GM19468 (cell line): Measurements from ENCODE around the gene AKAP7.
"Not testable (repeated sequence)": the region's sequence is repeated elsewhere in the genome, so short reads cannot be mapped to it uniquely, and the experiment has no call there.

Experiments
- ATAC-seq: cut with Tn5 transposase; IDR thresholded peaks from one replicate; pipeline ENCODE4 v1.9.1; 2021; ENCODE audit warnings: mild to moderate bottlenecking, moderate library complexity, moderate number of reproducible peaks; ENCODE audit not compliant: unreplicated experiment; ENCODE audit errors: extremely low read depth

Gene AKAP7

DNA sequence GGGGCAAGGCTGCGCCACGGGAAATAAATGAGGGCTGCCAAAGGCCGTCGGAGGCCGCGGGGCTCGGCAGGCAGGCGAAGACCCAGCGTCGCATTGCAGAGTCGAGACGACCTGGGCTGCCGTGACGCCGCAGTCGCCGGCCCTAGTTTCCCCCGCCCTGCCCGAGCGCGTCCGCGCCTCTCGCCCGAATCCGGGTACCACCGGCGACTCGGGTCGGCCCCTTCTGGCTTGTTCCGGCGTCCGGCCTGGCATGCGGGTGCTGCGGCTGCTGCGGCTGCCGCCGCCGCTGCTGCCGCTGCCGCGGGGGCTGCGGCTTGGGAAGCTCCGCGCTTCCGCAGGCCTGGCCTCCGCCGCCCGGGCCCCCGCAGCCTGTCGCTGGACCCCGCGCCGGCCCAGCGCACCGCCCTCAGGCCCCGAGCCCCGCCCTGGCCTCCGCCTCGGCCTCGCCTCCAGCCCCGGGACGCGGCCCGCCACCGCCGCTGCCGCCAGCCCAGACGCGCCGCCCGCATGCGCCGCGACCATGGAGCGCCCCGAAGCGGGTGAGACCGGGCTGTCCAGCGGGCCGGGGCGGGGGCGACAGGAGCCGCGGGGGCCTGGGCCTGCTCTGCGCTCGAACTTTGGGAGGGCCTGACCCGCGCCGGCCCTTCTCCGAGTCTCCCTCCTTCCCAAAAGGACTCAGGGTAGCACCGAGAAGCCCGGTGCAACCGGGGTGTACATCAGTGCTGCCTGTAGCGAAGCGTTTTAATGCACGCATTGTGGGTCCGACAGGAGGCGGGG is at the start of gene AKAP7:
TSS of gene AKAP7 (plus strand) at position 224 of the 777 bp plus-strand sequence. CDS start at position 521, 297 bp downstream.
- ATAC-seq = peak; percentile 74

- not testable (repeated sequence) for ATAC-seq
Observed at GRCh38 chr6:131090339-131090738, 44.9 kb upstream of the AKAP7 start.

- not testable (repeated sequence) for ATAC-seq
Observed at GRCh38 chr6:131091944-131092343, 43.3 kb upstream of the AKAP7 start.

DNA sequence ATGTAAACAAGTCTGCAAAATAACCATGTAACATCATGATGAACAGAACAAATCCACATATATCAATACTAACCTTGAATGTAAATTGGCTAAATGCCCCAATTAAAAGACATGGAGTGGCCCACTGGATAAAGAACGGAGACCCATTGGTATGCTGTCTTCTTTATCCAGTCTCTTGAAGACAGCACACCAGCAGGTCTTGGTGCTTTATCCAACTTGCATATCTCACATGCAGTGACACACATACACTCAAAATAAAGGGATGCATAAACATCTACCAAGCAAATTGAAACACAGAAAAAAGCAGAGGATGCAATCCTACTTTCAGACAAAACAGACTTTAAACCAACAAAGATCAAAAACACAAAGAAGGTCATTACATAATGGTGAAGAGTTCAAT is 41.9 kb upstream of the AKAP7 start:
- no peak for ATAC-seq

GRCh38 chr6:131096786-131097185 is 38.5 kb upstream of the AKAP7 start:
- ATAC-seq = no peak

DNA sequence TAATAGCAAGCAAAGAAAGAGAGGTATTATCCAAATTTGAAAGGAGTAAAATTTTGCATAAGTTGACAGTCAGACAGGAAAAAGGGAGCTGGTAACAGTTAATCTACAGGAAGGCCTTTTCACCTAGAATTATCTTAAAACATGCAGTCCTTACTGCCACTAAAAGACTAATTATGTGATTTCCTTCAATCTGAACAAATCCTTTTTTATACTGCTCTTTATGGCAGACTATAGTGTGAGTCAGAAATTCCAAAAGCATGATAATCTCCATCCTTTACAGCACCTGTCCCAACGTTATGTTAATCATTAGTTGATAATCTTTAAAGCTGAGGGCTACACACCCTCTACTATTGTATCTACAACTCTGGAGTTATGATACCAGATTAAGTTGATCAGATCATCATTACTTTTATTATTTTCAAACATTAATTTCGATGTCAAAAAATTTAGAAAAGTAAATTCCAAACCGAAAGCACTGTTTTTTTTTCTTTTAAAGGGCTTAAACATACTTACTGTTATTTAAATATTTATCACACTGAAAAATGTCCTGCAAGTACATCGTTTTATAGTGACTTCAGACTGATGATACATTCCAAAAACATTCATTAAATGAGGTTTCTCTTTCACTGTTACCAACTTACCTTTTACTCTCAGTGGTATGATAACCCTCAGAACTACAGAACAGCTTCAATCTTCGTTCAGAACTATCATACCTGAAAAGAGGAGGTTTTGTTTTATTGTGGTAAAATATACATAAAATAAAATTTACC is 33.2 kb upstream of the AKAP7 start:
- no peak for ATAC-seq

DNA sequence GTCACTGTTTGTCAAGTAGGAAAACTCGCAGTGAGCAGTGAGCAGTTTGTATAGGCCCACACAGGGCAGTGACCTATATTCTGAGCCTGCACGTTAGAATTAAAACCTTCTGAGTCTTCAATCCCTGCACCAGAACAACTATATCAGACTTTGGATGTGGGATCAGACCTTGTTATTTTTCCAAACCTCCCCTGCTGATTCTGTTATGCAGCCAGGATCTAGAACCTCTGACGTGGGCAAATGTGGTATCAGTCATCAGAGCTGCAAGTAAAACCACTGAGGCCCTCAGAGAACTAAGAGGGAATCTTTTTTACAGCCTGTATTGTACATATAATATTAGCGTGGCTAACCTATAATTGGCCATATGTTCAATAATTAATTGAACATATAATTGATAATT is 32.0 kb upstream of the AKAP7 start:
- no peak for ATAC-seq

DNA sequence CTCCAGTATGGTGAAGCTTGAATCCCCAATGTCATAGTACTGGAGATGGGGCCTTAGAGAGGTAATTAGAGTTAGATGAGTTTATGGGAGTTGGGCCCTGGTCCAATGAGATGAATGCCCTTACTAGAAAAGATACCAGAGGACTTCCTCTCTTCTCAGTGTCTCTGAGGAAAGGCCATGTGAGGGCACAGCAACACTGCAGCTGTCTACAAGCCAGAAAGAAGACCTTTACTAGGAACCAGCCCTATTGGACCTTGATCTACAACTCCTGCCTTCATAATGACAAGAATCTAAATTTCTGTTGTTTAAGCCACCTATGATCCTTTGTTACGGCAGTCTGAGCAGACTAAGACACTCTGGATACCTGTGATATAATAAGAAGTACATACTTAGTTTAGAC is 31.4 kb upstream of the AKAP7 start:
- no peak for ATAC-seq

- ATAC-seq = no peak
Observed at GRCh38 chr6:131107151-131107550, 28.1 kb upstream of the AKAP7 start.

- ATAC-seq = no peak
Observed at GRCh38 chr6:131112249-131112648, 23.0 kb upstream of the AKAP7 start.

GRCh38 chr6:131115651-131116050 is 19.6 kb upstream of the AKAP7 start:
- no peak for ATAC-seq

- ATAC-seq = no peak
Observed at GRCh38 chr6:131116321-131116720, 18.9 kb upstream of the AKAP7 start.

GRCh38 chr6:131116755-131117360 is 18.4 kb upstream of the AKAP7 start:
- ATAC-seq = no peak

DNA sequence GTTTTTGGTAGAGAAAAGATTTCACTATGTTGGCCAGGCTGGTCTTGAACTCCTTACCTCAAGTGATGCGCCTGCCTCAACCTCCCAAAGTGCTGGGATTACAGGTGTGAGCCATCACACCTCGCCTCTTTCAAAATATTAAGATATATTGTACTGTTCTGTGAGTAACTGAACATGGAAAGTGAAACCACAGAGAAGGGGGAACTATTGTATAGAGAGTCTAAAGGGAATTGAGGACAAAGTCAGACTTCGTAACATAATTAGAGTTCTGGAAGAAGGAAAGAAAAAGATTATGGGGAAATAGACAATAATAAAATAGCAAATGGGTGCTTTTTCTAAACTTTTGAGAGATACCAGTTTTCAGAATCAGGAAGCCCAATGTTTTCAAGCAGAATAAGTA is 17.4 kb upstream of the AKAP7 start:
- ATAC-seq = no peak

GRCh38 chr6:131122007-131122406 is 13.3 kb upstream of the AKAP7 start:
- no peak for ATAC-seq

GRCh38 chr6:131122516-131122915 is 12.8 kb upstream of the AKAP7 start:
- ATAC-seq = no peak

DNA sequence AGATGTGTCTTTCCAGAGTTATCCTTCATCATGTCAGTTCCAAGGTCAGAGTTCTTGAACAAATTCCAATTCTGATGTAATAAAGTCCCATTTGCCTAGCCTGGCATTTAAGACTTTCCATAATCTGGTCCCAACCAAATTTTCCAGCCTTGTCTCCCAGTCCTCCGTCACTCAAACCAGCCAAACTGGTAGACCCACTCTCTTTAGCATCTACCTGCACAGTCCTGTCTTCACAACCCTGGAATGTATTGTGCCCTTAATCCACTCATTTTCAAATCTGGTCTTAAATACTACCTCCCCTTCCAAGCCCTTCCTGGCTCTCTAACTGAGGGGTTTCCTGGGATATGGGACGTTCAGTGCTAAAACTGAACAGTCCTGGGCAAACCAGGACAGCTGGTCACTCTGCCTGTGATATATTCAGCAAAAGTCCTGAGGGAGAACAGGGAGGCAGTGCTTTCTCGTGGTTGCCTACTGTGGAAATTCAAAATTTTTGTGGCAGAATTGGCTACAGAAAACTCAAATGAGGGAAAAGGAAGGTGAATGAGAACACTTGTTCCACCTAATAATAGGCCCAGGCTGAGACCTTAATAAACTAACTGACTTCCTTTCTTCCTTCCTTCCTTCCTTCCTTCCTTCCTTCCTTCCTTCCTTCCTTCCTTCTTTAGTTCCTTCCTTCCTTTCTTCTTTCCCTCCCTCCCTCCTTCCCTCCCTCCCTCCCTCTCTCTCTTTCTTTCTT is 10.8 kb upstream of the AKAP7 start:
- no peak for ATAC-seq

GRCh38 chr6:131125431-131125830 is 9.8 kb upstream of the AKAP7 start:
- no peak for ATAC-seq

GRCh38 chr6:131129689-131130553 is 5.3 kb upstream of the AKAP7 start:
- no peak for ATAC-seq

GRCh38 chr6:131130554-131130940 is 4.7 kb upstream of the AKAP7 start:
- no peak for ATAC-seq
